Thoracic aorta (tissue), 2 donors: ENCODE measurements around the gene LTO1. TPM values are rescaled to one million over a fixed set of nuclear protein-coding genes. Genes with fewer than 3 reads are reported as not detected.
A peak's percentile ranks its signal among the peaks of the same experiment; 100 is the strongest.

ENCODE experiments used
- ATAC-seq: fragments of 150-250 bp; one replicate; pipeline ENCODE4 v1.8.0; 2017; ENCODE audit warnings: low read depth; ENCODE audit not compliant: insufficient number of reproducible peaks, low FRiP score
- DNase-seq: peaks from one replicate; pipeline ENCODE4 v3.0.0-alpha.2; 2020; ENCODE audit warnings: low spot score
- H3K27ac ChIP-seq, 2 donors: fragments of 200-600 bp; sonication (generic); 1 replicate in 1 of 2; 2 replicates in 1 of 2; pipeline ENCODE4 v1.5.1; 2016; ENCODE audit warnings: mild to moderate bottlenecking in 2 of 2, moderate library complexity in 2 of 2
- H3K27me3 ChIP-seq: fragments of 200-600 bp; sonication (generic); replicated peaks from 2 replicates; pipeline ENCODE4 v1.6.0; 2016; ENCODE audit warnings: mild to moderate bottlenecking; ENCODE audit not compliant: insufficient read depth
- H3K36me3 ChIP-seq: fragments of 200-600 bp; sonication (generic); one replicate; pipeline ENCODE4 v1.5.1; 2016
- H3K4me1 ChIP-seq, 2 donors: fragments of 200-600 bp; sonication (generic); 1 replicate in 1 of 2; 2 replicates in 1 of 2; pipeline versions ENCODE4 v1.5.1 to v1.6.0; 2016; ENCODE audit warnings: low read depth in 2 of 2, mild to moderate bottlenecking in 1 of 2; ENCODE audit not compliant: control insufficient read depth in 1 of 2
- H3K4me3 ChIP-seq: fragments of 200-600 bp; sonication (generic); 2 replicates; pipeline ENCODE4 v1.5.1; 2016; ENCODE audit warnings: mild to moderate bottlenecking
- H3K9me3 ChIP-seq: fragments of 200-600 bp; sonication (generic); 2 replicates; pipeline ENCODE4 v1.5.1; 2016
- CTCF ChIP-seq: fragments of 200-600 bp; sonication (generic); IDR thresholded peaks from one replicate; pipeline ENCODE4 v1.5.1; 2019; ENCODE audit warnings: antibody characterized with exemption
- total RNA-seq, 2 donors: library from RNA; depleted of rRNA; stranded (reverse); fragments of >200 nt; gene quantifications; one replicate each; pipeline versions ENCODE4 v1.1.0 to v1.2.3, GENCODE V29; 2016

The LTO1 gene
- total RNA-seq, 2 donors from 2014 or later: 23.6 to 43.5 TPM

GRCh38 chr11:69671734-69672465, 3.3 kb downstream of the LTO1 start:
- TF ChIP-seq CTCF: no peak
- Histone ChIP-seq H3K9me3 (no peaks in the 10 kb centered on the region), H3K4me3 (no peak overlapping the region), H3K27ac (no peak overlapping the region), H3K27me3 (no peaks in the 10 kb centered on the region), H3K4me1 (peaks cover 13 to 35% of the 10 kb centered on the region in 2 donors), H3K36me3 (peaks cover 16% of the 10 kb centered on the region)
- DNase-seq (no peak), ATAC-seq (no peak)

GRCh38 chr11:69670158-69670845, 4.9 kb downstream of the LTO1 start:
- Histone ChIP-seq H3K27me3 (no peaks in the 10 kb centered on the region), H3K27ac (peak overlapping the region in 1 of 2 donors; percentile 59), H3K36me3 (peaks cover 22% of the 10 kb centered on the region), H3K4me3 (no peak overlapping the region), H3K9me3 (no peaks in the 10 kb centered on the region), H3K4me1 (peaks cover 13 to 31% of the 10 kb centered on the region in 2 donors)
- ATAC-seq: peak; percentile 45
- no peak for DNase-seq
- TF ChIP-seq CTCF: peak; percentile 89

- Histone ChIP-seq H3K36me3 (peaks cover 22% of the 10 kb centered on the region), H3K27ac (no peak overlapping the region), H3K9me3 (no peaks in the 10 kb centered on the region), H3K4me3 (no peak overlapping the region), H3K4me1 (peaks cover 13 to 28% of the 10 kb centered on the region in 2 donors), H3K27me3 (no peaks in the 10 kb centered on the region)
- TF ChIP-seq CTCF: no peak
- DNase-seq (no peak), ATAC-seq (no peak)
These were observed 5.7 kb downstream of the LTO1 start for GRCh38 chr11:69669486-69669885.

- H3K27ac ChIP-seq: no peak overlapping the region
- no peak for TF ChIP-seq CTCF
- no peaks in the 10 kb centered on the region for H3K9me3 ChIP-seq
- ATAC-seq: no peak
- H3K27me3 ChIP-seq: no peaks in the 10 kb centered on the region
- DNase-seq: no peak
- H3K36me3 ChIP-seq: peaks cover 30% of the 10 kb centered on the region
- no peak overlapping the region for H3K4me3 ChIP-seq
- H3K4me1 ChIP-seq: peaks cover 5 to 13% of the 10 kb centered on the region in 2 donors
These were observed 7.2 kb downstream of the LTO1 start for GRCh38 chr11:69667619-69668604.
